ENCODE results near the gene DDX23.

- TF ChIP-seq CTCF (IDR thresholded peaks at IDR 0.05) (no peak), POLR2A (IDR thresholded peaks at IDR 0.05) (no peak)
These were observed 65.1 kb downstream of the DDX23 start for GRCh38 chr12:48786591-48787544.
